Endothelial cell of umbilical vein (primary cell): Measurements from ENCODE around the gene TMED7.
A peak's percentile ranks its signal among the peaks of the same experiment; 100 is the strongest.

Experiments
- CTCF ChIP-seq, 2 donors: IDR thresholded peaks; 1 replicate in 1 of 2; 2 replicates in 1 of 2; pipeline ENCODE4 v1.5.1; 2011; ENCODE audit warnings: low read length in 2 of 2, mild to moderate bottlenecking in 2 of 2, moderate library complexity in 2 of 2, control low read depth in 1 of 2, inconsistent platforms in 1 of 2, low read depth in 1 of 2; ENCODE audit not compliant: insufficient read depth in 1 of 2; ENCODE audit errors: extremely low read depth in 1 of 2
- EZH2 ChIP-seq: IDR thresholded peaks from 2 replicates; pipeline ENCODE4 v1.6.1; 2012; ENCODE audit warnings: borderline replicate concordance, low read depth, mild to moderate bottlenecking, moderate library complexity, low read length, inconsistent platforms; ENCODE audit not compliant: severe bottlenecking
- JUN ChIP-seq: IDR thresholded peaks from 2 replicates; pipeline ENCODE4 v1.6.1; 2011; ENCODE audit warnings: borderline replicate concordance, low read depth; ENCODE audit not compliant: insufficient read length, insufficient read depth

DNA sequence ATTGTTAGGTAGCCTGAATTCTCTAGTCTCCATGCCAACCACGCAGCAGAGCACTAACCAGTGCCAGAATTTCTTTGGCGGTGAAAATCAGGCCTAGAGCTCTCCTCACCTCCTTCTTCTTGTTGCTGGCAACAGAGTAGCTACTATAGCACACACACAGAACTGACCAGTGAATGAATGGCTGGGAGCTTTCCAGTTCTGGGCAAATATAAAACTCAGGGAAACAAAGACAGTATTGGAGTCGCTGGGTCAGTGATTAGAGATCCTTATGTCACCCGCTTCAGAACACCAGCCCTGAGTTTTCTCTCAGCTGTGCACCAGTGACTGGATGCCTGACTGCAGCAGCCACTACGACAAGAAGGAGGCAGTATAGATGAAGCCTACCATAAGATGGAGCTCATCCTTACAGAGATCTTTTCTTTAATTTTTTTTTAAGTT is 54.4 kb downstream of the TMED7 start:
- TF ChIP-seq EZH2 (no peak), CTCF (IDR thresholded peaks at IDR 0.05; ENCODE audit: extremely low read depth in 1 of 2, insufficient read depth in 1 of 2, low read depth in 1 of 2, low read length in 2 of 2) (peak in 1 of 2 donors; percentile 1), JUN (no peak)
